KMS-11 (cell line): Measurements from ENCODE around the gene GLP1R.

Experiments used
- H2AFZ ChIP-seq: fragments of 200-600 bp; sonication (generic); 2 replicates; pipeline ENCODE4 v1.6.1; 2016; ENCODE audit warnings: antibody characterized with exemption, mixed run types, low read depth
- H3K27ac ChIP-seq: fragments of 200-600 bp; sonication (generic); 2 replicates; pipeline ENCODE4 v1.6.1; 2016; ENCODE audit warnings: mild to moderate bottlenecking, mixed run types
- H3K27me3 ChIP-seq: fragments of 200-600 bp; sonication (generic); 2 replicates; pipeline ENCODE4 v1.6.1; 2017; ENCODE audit warnings: mild to moderate bottlenecking, low read depth, mixed run types, moderate library complexity; ENCODE audit not compliant: insufficient read depth
- H3K36me3 ChIP-seq: fragments of 200-600 bp; sonication (generic); 2 replicates; pipeline ENCODE4 v1.6.1; 2017; ENCODE audit warnings: mild to moderate bottlenecking, mixed run types; ENCODE audit not compliant: insufficient read depth
- H3K4me1 ChIP-seq: fragments of 200-600 bp; sonication (generic); 2 replicates; pipeline ENCODE4 v1.6.1; 2016; ENCODE audit warnings: mild to moderate bottlenecking, low read depth, mixed run types; ENCODE audit not compliant: poor library complexity, severe bottlenecking
- H3K4me2 ChIP-seq: fragments of 200-600 bp; sonication (generic); 2 replicates; pipeline ENCODE4 v1.7.0; 2016; ENCODE audit warnings: mild to moderate bottlenecking, mixed run types
- H3K4me3 ChIP-seq: fragments of 200-600 bp; sonication (generic); IDR thresholded peaks from 2 replicates; pipeline ENCODE4 v1.6.1; 2017; ENCODE audit warnings: low read depth, low read length, mixed read lengths; ENCODE audit not compliant: insufficient read depth
- H3K79me2 ChIP-seq: fragments of 200-600 bp; sonication (generic); 2 replicates; pipeline ENCODE4 v1.6.1; 2016; ENCODE audit warnings: low read depth, mixed run types; ENCODE audit not compliant: insufficient read depth
- H3K9ac ChIP-seq: fragments of 200-600 bp; sonication (generic); 2 replicates; pipeline ENCODE4 v1.6.1; 2016; ENCODE audit warnings: mild to moderate bottlenecking, mixed run types
- H4K20me1 ChIP-seq: fragments of 200-600 bp; sonication (generic); 2 replicates; pipeline ENCODE4 v1.6.1; 2016; ENCODE audit warnings: mild to moderate bottlenecking, mixed run types; ENCODE audit not compliant: insufficient read depth
- CTCF ChIP-seq: fragments of 200-600 bp; sonication (generic); conservative IDR thresholded peaks from 2 replicates; pipeline ENCODE4 v1.6.1; 2017; ENCODE audit warnings: low read depth, mild to moderate bottlenecking, antibody characterized with exemption, low read length, moderate library complexity, mixed read lengths

GLP1R gene

GRCh38 chr6:39016839-39017546 is 31.6 kb upstream of the GLP1R start:
- Histone ChIP-seq H3K4me3 (no peak overlapping the region), H4K20me1 (no peaks in the 10 kb centered on the region), H3K9ac (no peak overlapping the region), H3K27me3 (no peaks in the 10 kb centered on the region), H3K4me2 (no peak overlapping the region), H2AFZ (no peak overlapping the region), H3K27ac (no peak overlapping the region), H3K79me2 (no peaks in the 10 kb centered on the region), H3K36me3 (no peaks in the 10 kb centered on the region), H3K4me1 (no peaks in the 10 kb centered on the region)
- no peak for TF ChIP-seq CTCF

- no peak for TF ChIP-seq CTCF
- H3K27me3 ChIP-seq = no peaks in the 10 kb centered on the region
Measured at GRCh38 chr6:39017547-39017880, 31.1 kb upstream of the GLP1R start.

GRCh38 chr6:39018103-39018502 is 30.5 kb upstream of the GLP1R start:
- Histone ChIP-seq H3K27ac (no peak overlapping the region), H3K27me3 (no peaks in the 10 kb centered on the region), H3K4me2 (no peak overlapping the region), H2AFZ (no peak overlapping the region), H4K20me1 (no peaks in the 10 kb centered on the region), H3K36me3 (no peaks in the 10 kb centered on the region), H3K4me1 (no peaks in the 10 kb centered on the region), H3K9ac (no peak overlapping the region), H3K79me2 (no peaks in the 10 kb centered on the region), H3K4me3 (no peak overlapping the region)
- TF ChIP-seq CTCF = no peak

More at GRCh38 chr6:39017547-39017880, 31.1 kb upstream of the GLP1R start:
- H3K9ac ChIP-seq = no peak overlapping the region
- no peak overlapping the region for H3K4me2 ChIP-seq
- no peaks in the 10 kb centered on the region for H3K36me3 ChIP-seq
- H3K4me1 ChIP-seq = no peaks in the 10 kb centered on the region
- H4K20me1 ChIP-seq = no peaks in the 10 kb centered on the region
- no peak overlapping the region for H2AFZ ChIP-seq
- no peak overlapping the region for H3K4me3 ChIP-seq
- no peaks in the 10 kb centered on the region for H3K79me2 ChIP-seq
- no peak overlapping the region for H3K27ac ChIP-seq

- no peak for TF ChIP-seq CTCF
- no peak overlapping the region for H3K4me2 ChIP-seq
- no peak overlapping the region for H3K4me3 ChIP-seq
- no peaks in the 10 kb centered on the region for H3K36me3 ChIP-seq
- no peaks in the 10 kb centered on the region for H3K27me3 ChIP-seq
- no peaks in the 10 kb centered on the region for H3K79me2 ChIP-seq
- H3K27ac ChIP-seq = no peak overlapping the region
- no peaks in the 10 kb centered on the region for H3K4me1 ChIP-seq
- no peaks in the 10 kb centered on the region for H4K20me1 ChIP-seq
- no peak overlapping the region for H3K9ac ChIP-seq
- no peak overlapping the region for H2AFZ ChIP-seq
Measured at GRCh38 chr6:39020136-39020535, 28.4 kb upstream of the GLP1R start.
